H7 (cell line): Measurements from ENCODE around the gene DDIT4. TPM values are rescaled to one million over a fixed set of nuclear protein-coding genes. Genes with fewer than 3 reads are reported as not detected.
"Not testable (repeated sequence)": the region's sequence is repeated elsewhere in the genome, so short reads cannot be mapped to it uniquely, and the experiment has no call there.

Source experiments
- DNase-seq: peaks from one replicate; pipeline ENCODE4 v3.0.0; 2012
- H3K27me3 ChIP-seq: 2 replicates; pipeline ENCODE4 v1.6.0; 2011; ENCODE audit warnings: mild to moderate bottlenecking, low read length; ENCODE audit not compliant: control insufficient read depth, insufficient read depth
- H3K36me3 ChIP-seq: replicated peaks from 2 replicates; pipeline ENCODE4 v1.5.1; 2011; ENCODE audit warnings: low read length; ENCODE audit not compliant: control insufficient read depth, insufficient read depth
- H3K4me3 ChIP-seq: 2 replicates; pipeline ENCODE4 v1.5.1; 2011; ENCODE audit warnings: low read depth, mild to moderate bottlenecking, control low read depth, low read length, moderate library complexity; ENCODE audit not compliant: insufficient read depth
- total RNA-seq: library from RNA; depleted of rRNA; stranded (reverse); fragments of >200 nt; shearing (Covaris generic); gene quantifications from 2 replicates; pipeline ENCODE4 v1.2.3, GENCODE V29; 2014

Gene DDIT4
- total RNA-seq, 1 experiment from 2014 or later: 54.2 TPM

- Histone ChIP-seq H3K27me3 (no peaks in the 10 kb centered on the region), H3K4me3 (no peak overlapping the region), H3K36me3 (no peaks in the 10 kb centered on the region)
- no peak for DNase-seq
Measured at GRCh38 chr10:72241691-72242252, 32.0 kb upstream of the DDIT4 start.

GRCh38 chr10:72242675-72243074 is 31.0 kb upstream of the DDIT4 start:
- Histone ChIP-seq H3K27me3 (no peaks in the 10 kb centered on the region), H3K36me3 (no peaks in the 10 kb centered on the region), H3K4me3 (no peak overlapping the region)
- no peak for DNase-seq

DNA sequence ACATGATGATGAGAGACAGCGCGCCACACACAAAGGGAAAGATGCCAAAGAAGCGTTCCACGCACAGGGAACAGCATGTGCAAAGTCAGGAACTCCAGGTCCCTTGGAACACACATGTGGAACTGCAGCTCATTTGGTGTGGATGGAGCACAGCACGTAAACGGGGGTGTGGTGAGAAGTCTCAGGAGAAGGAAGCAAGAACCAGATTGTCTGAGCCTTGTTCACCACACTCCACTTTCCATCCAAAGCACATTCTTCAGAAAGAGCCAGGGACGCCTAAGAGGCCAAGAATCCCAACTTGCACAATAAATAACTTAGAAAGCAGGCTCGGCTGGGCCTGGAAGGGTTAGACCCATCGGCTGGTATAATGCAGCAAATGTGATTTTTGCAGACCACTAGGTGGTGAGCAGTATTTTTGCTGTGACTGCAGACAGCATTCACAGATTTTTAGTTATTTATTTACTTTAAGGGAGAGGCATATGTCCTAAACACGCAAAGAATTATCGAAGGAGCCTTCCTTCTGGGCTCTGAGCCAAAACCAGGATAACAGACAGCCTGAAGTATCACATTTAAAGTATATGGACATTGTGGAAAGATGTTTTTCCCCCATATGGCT is 29.8 kb upstream of the DDIT4 start:
- H3K4me3 ChIP-seq: no peak overlapping the region
- H3K36me3 ChIP-seq: no peaks in the 10 kb centered on the region
- DNase-seq: no peak
- no peaks in the 10 kb centered on the region for H3K27me3 ChIP-seq

- no peaks in the 10 kb centered on the region for H3K27me3 ChIP-seq
- H3K36me3 ChIP-seq: no peaks in the 10 kb centered on the region
- no peak overlapping the region for H3K4me3 ChIP-seq
- no peak for DNase-seq
Measured at GRCh38 chr10:72244573-72245038, 29.1 kb upstream of the DDIT4 start.

- no peak for DNase-seq
- H3K27me3 ChIP-seq: no peaks in the 10 kb centered on the region
- H3K4me3 ChIP-seq: no peak overlapping the region
- H3K36me3 ChIP-seq: no peaks in the 10 kb centered on the region
Measured at GRCh38 chr10:72245949-72246525, 27.7 kb upstream of the DDIT4 start.

- DNase-seq: peak; percentile 74
- Histone ChIP-seq H3K36me3 (no peaks in the 10 kb centered on the region), H3K27me3 (no peaks in the 10 kb centered on the region), H3K4me3 (no peak overlapping the region)
Measured at GRCh38 chr10:72248468-72249151, 25.1 kb upstream of the DDIT4 start.

- DNase-seq, H3K36me3 ChIP-seq, H3K27me3 ChIP-seq, H3K4me3 ChIP-seq: not testable (repeated sequence)
Measured at GRCh38 chr10:72249176-72249862, 24.4 kb upstream of the DDIT4 start.

DNA sequence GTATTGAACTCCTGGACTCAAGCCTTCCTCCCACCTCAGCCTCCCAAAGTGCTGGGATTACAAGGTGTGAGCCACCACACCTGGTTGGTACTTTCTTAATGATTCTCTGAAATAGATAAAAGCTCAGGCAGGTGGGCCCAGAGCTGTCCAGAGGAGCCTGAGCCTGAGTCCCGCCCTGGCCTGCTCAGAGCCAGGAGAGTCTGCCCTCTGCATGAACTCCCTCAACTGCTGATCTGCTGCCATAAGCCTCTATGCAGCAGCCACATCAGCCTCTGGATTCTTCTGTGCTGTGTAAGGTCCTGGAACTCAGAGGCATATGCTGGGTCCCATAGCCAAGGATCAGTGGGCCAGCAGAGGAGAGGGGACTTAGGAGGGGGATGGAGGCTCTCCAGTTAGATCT is 23.1 kb upstream of the DDIT4 start:
- H3K27me3 ChIP-seq: no peaks in the 10 kb centered on the region
- no peak for DNase-seq
- H3K4me3 ChIP-seq: no peak overlapping the region
- no peaks in the 10 kb centered on the region for H3K36me3 ChIP-seq

DNA sequence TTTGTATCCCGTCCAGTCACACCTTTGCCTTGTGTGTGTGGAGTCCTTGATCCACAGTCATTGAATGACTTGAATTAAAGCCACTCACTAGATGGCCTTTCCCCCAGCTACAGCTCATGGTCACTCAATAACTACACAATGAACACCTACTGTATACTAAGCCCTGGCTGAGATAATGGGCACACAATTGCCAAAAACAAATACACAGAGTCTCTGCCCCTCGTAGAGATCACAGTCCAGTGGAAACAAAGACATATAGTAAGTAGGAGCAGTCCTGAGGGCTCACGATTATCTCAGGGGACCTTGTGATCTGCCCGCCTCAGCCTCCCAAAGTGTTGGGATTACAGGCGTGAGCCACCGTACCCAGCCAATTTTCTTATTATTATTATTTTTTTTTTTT is 22.1 kb upstream of the DDIT4 start:
- Histone ChIP-seq H3K4me3 (no peak overlapping the region), H3K36me3 (no peaks in the 10 kb centered on the region), H3K27me3 (no peaks in the 10 kb centered on the region)
- no peak for DNase-seq

GRCh38 chr10:72252972-72253371 is 20.8 kb upstream of the DDIT4 start:
- no peak for DNase-seq
- Histone ChIP-seq H3K27me3 (no peaks in the 10 kb centered on the region), H3K36me3 (no peaks in the 10 kb centered on the region), H3K4me3 (no peak overlapping the region)

DNA sequence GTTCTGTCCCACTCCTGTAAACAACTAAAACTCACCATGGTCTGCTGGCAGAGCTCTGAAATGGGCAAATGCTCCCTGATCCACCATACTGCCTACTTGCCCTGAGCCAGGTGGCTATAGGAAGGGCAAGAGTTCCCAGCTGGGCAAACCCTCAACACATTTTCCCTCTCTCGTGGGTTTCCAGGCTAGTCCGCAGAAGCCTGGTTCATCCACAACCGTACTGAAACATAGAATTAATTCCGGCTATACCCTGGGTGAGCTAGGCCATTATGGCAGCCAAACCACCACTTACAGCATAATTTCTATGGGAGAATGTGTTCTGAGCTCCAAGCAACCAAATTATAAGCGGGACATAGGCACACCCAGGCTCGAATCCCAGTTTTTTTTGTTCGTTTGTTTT is 20.1 kb upstream of the DDIT4 start:
- no peaks in the 10 kb centered on the region for H3K36me3 ChIP-seq
- DNase-seq: no peak
- no peaks in the 10 kb centered on the region for H3K27me3 ChIP-seq
- H3K4me3 ChIP-seq: no peak overlapping the region

DNA sequence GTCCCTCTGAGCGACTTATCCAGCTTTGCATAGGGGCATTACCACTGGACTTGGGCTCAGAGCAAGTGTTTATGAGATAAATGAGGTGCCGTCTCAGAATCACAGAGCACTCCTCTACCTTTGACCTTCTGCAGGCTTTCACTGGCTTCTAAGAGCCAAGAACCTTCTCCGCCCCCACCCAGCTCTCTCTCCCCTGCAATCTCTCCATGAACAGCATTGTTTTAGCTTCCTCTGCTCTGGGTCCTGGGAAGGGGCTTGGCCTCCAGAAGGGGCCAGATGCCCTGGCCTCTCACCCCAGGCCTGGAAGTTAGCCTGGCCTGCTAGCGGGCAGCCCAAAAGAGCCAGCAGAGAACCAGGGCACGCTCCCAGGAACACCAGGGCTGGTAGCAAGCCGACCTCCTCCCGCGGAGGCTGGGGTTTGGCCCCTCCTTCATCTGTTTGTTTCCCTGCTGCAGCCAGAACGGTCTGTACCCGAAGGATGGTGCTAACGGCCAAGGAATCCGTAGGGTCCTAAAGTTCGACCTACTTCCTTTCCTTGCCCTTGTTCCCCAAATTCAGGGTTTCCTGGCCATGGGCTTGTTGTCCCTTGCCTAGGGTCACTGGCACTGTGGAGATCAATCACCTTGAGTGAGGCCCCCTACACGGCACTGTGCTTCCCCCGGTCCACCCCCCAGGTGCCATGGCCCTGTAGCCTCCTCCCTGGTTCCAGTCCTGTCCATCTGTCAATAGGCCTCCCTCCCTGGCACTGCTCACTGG is 18.7 kb upstream of the DDIT4 start:
- DNase-seq: peak; percentile 91
- H3K36me3 ChIP-seq: no peaks in the 10 kb centered on the region
- no peaks in the 10 kb centered on the region for H3K27me3 ChIP-seq
- no peak overlapping the region for H3K4me3 ChIP-seq

- no peaks in the 10 kb centered on the region for H3K36me3 ChIP-seq
- no peaks in the 10 kb centered on the region for H3K27me3 ChIP-seq
- DNase-seq: no peak
- H3K4me3 ChIP-seq: no peak overlapping the region
Measured at GRCh38 chr10:72255977-72256729, 17.6 kb upstream of the DDIT4 start.
